Measurements from ENCODE around the gene GLI2.

- no peak for TF ChIP-seq POLR2A (IDR thresholded peaks at IDR 0.05; ENCODE audit: low read depth, low read length)
- no peak for TF ChIP-seq POLR2AphosphoS5 (IDR thresholded peaks at IDR 0.05; ENCODE audit: low read depth, low read length)
- TF ChIP-seq SPI1 (IDR thresholded peaks at IDR 0.05; ENCODE audit: low read depth, low read length) = no peak
Observed at GRCh38 chr2:120775194-120775593, 39.5 kb downstream of the GLI2 start.
